Right lobe of liver (tissue), 6 donors: ENCODE data around the gene SH3BP4. TPM values are rescaled to one million over a fixed set of nuclear protein-coding genes. Genes with fewer than 3 reads are reported as not detected.
A peak's percentile ranks its signal among the peaks of the same experiment; 100 is the strongest.

Source experiments
- ATAC-seq, 4 donors: fragments of 200-7000 bp; cut with Tn5 transposase; one replicate each; pipeline ENCODE4 v1.9.1; 2020; ENCODE audit warnings: mild to moderate bottlenecking in 4 of 4, moderate library complexity in 4 of 4
- DNase-seq, 3 donors: peaks; one replicate each; pipeline ENCODE4 v3.0.0-alpha.2; 2020
- H3K27ac ChIP-seq, 3 donors: fragments of 200-600 bp; one replicate each; pipeline ENCODE4 v1.8.0; 2022
- H3K27me3 ChIP-seq, 2 donors: fragments of 200-600 bp; one replicate each; pipeline ENCODE4 v1.8.0; 2022
- H3K36me3 ChIP-seq, 4 donors: fragments of 200-600 bp; sonication (generic) in 1 of 4; one replicate each; pipeline versions ENCODE4 v1.5.1 to v1.8.0; 2017 to 2022; ENCODE audit warnings: control low read depth in 1 of 4
- H3K4me1 ChIP-seq, 4 donors: fragments of 200-600 bp; sonication (generic) in 1 of 4; one replicate each; pipeline versions ENCODE4 v1.5.1 to v1.8.0; 2017 to 2022; ENCODE audit warnings: control low read depth in 1 of 4
- H3K4me3 ChIP-seq, 3 donors: fragments of 200-600 bp; one replicate each; pipeline ENCODE4 v1.8.0; 2022
- H3K9me3 ChIP-seq, 4 donors: fragments of 200-600 bp; sonication (generic) in 1 of 4; one replicate each; pipeline versions ENCODE4 v1.5.1 to v1.8.0; 2017 to 2022; ENCODE audit warnings: control low read depth in 1 of 4
- POLR2A ChIP-seq: fragments of 450-650 bp; IDR thresholded peaks from one replicate; pipeline ENCODE4 v1.6.1; 2017; ENCODE audit warnings: antibody characterized with exemption, mild to moderate bottlenecking
- WGBS: methylation state at CpG from one replicate; pipeline ENCODE4 v1.1.6; 2018; ENCODE audit warnings: low coverage, low lambda C conversion rate; ENCODE audit not compliant: insufficient coverage; ENCODE audit errors: missing lambda C conversion rate; 5-methylcytosine and 5-hydroxymethylcytosine counted together
- intact Hi-C, 2 donors: fragments of 100-400 bp; cut with DNase I; formaldehyde crosslinking; loops; one replicate each; pipeline versions ENCODE4 v1.11.2 to v1.14.1; 2022
- total RNA-seq, 6 experiments: library from RNA; depleted of rRNA in 2 of 6; stranded (reverse); fragments of >200 nt in 2 of 6; fragmentation: NEBNext Ultra II Directional in 3 of 6; extraction: Animal tissue kit (Norgen Biotek cat#: 25700) in 3 of 6; gene quantifications; one replicate each; pipeline versions ENCODE4 v1.1.0 to v1.2.4, GENCODE V29; 2016 to 2023
- TF ChIP-seq, protein P1 (sequence below), 4 donors: fragments of 200-600 bp in 3 of 4; fragments of 450-650 bp in 1 of 4; IDR thresholded peaks; one replicate each; pipeline versions ENCODE4 v1.5.1 to v1.8.0; 2016 to 2022; ENCODE audit warnings: antibody characterized with exemption in 4 of 4, mild to moderate bottlenecking in 2 of 4
- donor health status: DM: no; HTN: yes; CAD: no.
- donor health status: DM: no; HTN: no; CAD: no.
- donor health status: DM: no; HTN: no; CAD: no.
- donor health status: DM: no; HTN: yes; CAD: no.
- donor health status: DM: no; HTN: yes; CAD: no.

Gene SH3BP4
- total RNA-seq, 6 experiments from 2014 or later = 18.8 to 30.4 (median 26.3) TPM

- no peaks in the 10 kb centered on the region for H3K27me3 ChIP-seq
- WGBS = 100% methylated on average over 3 of the region's 25 CpGs
- peak in 2 of 4 donors; percentile 1 for ATAC-seq
- peak overlapping the region in 2 of 3 donors; percentile 66 to 68 for H3K27ac ChIP-seq
- no peak for DNase-seq
- TF ChIP-seq POLR2A = no peak
- TF ChIP-seq, protein P1, sequence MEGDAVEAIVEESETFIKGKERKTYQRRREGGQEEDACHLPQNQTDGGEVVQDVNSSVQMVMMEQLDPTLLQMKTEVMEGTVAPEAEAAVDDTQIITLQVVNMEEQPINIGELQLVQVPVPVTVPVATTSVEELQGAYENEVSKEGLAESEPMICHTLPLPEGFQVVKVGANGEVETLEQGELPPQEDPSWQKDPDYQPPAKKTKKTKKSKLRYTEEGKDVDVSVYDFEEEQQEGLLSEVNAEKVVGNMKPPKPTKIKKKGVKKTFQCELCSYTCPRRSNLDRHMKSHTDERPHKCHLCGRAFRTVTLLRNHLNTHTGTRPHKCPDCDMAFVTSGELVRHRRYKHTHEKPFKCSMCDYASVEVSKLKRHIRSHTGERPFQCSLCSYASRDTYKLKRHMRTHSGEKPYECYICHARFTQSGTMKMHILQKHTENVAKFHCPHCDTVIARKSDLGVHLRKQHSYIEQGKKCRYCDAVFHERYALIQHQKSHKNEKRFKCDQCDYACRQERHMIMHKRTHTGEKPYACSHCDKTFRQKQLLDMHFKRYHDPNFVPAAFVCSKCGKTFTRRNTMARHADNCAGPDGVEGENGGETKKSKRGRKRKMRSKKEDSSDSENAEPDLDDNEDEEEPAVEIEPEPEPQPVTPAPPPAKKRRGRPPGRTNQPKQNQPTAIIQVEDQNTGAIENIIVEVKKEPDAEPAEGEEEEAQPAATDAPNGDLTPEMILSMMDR (IDR thresholded peaks at IDR 0.05) = no peak
- no peaks in the 10 kb centered on the region for H3K9me3 ChIP-seq
- intact Hi-C loops = no loop called here
- no peak overlapping the region for H3K4me3 ChIP-seq
- no peaks in the 10 kb centered on the region for H3K36me3 ChIP-seq
- H3K4me1 ChIP-seq = peaks cover 0 to 48% (median 18%) of the 10 kb centered on the region in 4 donors
These were observed 56.0 kb downstream of the SH3BP4 start for GRCh38 chr2:235007664-235008457.

GRCh38 chr2:235008584-235009044 lies 56.8 kb downstream of the SH3BP4 start:
- H3K27ac ChIP-seq = peak overlapping the region in 2 of 3 donors; percentile 66 to 68
- intact Hi-C loops = no loop called here
- no peaks in the 10 kb centered on the region for H3K9me3 ChIP-seq
- WGBS = 33% methylated on average over 5 of the region's 6 CpGs
- no peaks in the 10 kb centered on the region for H3K36me3 ChIP-seq
- peak in 1 of 3 donors; percentile 78 for DNase-seq
- TF ChIP-seq, protein P1 (IDR thresholded peaks at IDR 0.05) = no peak
- TF ChIP-seq POLR2A = no peak
- ATAC-seq = peak; percentile 75 to 76 (median 76)
- H3K4me1 ChIP-seq = peaks cover 0 to 41% (median 15%) of the 10 kb centered on the region in 4 donors
- no peak overlapping the region for H3K4me3 ChIP-seq
- no peaks in the 10 kb centered on the region for H3K27me3 ChIP-seq

DNA sequence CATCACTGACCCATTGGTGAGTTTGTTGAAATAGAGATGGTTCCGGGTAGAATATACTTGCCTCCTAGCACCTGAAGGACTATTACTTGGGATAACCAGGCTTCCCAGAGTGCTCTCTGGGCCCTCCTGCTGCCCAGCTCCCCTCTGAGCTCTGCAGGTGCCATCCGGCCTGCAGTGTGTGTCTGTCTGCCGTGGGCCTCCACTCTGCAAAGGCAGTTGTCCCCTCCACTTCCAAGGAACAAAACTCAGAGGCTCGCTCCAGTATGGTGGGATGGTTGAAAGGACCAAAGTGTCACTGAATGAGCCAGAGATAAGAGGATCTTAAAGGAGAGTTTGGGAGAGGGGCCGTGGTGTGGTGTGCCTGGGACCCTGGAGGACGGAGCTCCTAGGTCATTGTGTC lies 57.3 kb downstream of the SH3BP4 start:
- H3K4me1 ChIP-seq = peaks cover 0 to 38% (median 15%) of the 10 kb centered on the region in 4 donors
- no peaks in the 10 kb centered on the region for H3K9me3 ChIP-seq
- no peaks in the 10 kb centered on the region for H3K36me3 ChIP-seq
- intact Hi-C loops = no loop called here
- WGBS = 94% methylated on average over 3 of the region's 6 CpGs
- no peak overlapping the region for H3K4me3 ChIP-seq
- no peaks in the 10 kb centered on the region for H3K27me3 ChIP-seq
- ATAC-seq (no peak), DNase-seq (no peak)
- H3K27ac ChIP-seq = peak overlapping the region in 2 of 3 donors; percentile 66 to 68
- no peak for TF ChIP-seq POLR2A
- TF ChIP-seq, protein P1 (IDR thresholded peaks at IDR 0.05) = no peak

DNA sequence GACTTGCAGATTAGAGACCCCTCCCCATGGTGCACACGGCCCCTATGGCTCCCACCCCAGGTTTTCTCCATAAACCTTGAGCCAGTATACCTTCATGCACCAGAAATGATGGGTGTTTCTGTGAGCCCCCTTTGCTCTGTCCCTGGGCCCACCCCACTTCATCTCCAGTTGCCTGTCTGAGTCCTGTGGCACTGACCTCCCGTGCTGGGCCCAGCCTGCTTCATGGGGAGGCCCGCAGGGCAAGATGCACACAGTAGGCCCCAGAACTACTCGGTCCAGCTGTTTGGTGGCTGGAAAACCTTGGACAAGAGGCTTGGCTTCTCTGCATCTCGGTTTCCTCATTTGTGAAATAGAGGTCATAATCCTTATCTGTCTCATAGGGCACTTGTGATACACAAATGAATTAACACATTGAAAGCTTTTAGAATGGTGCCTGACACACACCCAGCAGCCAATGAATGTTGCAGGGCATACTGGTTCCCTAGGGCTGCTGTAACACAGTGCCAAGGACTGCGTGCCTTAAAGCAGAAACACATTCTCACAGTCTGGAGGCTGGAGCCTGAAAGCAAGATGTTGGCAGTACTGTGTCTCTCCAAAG lies 58.4 kb downstream of the SH3BP4 start:
- no peak overlapping the region for H3K4me3 ChIP-seq
- intact Hi-C loops = no loop called here

More for the DNA sequence above, 58.4 kb downstream of the SH3BP4 start:
- H3K9me3 ChIP-seq = no peaks in the 10 kb centered on the region
- H3K27me3 ChIP-seq = no peaks in the 10 kb centered on the region
- no peak for TF ChIP-seq POLR2A
- TF ChIP-seq, protein P1 (IDR thresholded peaks at IDR 0.05) = no peak
- no peaks in the 10 kb centered on the region for H3K36me3 ChIP-seq
- WGBS = 91% methylated on average over 3 of the region's 6 CpGs
- ATAC-seq (no peak), DNase-seq (no peak)
- peaks cover 0 to 33% (median 12%) of the 10 kb centered on the region in 4 donors for H3K4me1 ChIP-seq
- H3K27ac ChIP-seq = no peak overlapping the region
